Body of pancreas (tissue), 4 donors: ENCODE data around the gene VPS26B.

Source experiments
- POLR2A ChIP-seq, 3 donors: fragments of 450-650 bp; IDR thresholded peaks; one replicate each; pipeline ENCODE4 v1.6.1; 2016; ENCODE audit warnings: antibody characterized with exemption in 3 of 3, mild to moderate bottlenecking in 2 of 3
- TF ChIP-seq, protein P1 (sequence below), 7 experiments: fragments of 450-650 bp in 4 of 7; fragments of 200-600 bp in 3 of 7; sonication (generic) in 3 of 7; IDR thresholded peaks; one replicate each; pipeline ENCODE4 v1.5.1; 2016 to 2019; ENCODE audit warnings: antibody characterized with exemption in 7 of 7

DNA sequence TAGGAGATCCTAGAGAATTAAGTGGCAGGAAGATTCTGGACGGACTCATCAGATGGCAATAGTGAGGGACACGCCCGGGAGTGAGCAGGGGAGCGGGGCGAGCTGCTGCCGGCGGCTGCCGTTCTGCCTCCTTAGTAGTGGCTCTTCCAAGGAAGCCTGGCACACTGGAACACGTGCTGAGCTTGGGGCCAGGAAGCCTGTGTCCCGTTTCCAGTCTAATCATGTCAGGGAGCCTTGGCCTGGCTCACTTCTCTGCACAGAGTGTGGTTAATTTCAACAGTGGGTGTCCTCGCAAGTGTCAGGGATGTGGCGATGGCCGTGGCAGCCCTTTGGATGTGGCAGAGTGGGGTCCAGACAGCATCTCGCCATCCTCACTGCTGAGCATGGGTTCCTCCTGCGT is 68.2 kb downstream of the VPS26B start:
- TF ChIP-seq POLR2A (IDR thresholded peaks at IDR 0.05), result no peak
- TF ChIP-seq, protein P1, sequence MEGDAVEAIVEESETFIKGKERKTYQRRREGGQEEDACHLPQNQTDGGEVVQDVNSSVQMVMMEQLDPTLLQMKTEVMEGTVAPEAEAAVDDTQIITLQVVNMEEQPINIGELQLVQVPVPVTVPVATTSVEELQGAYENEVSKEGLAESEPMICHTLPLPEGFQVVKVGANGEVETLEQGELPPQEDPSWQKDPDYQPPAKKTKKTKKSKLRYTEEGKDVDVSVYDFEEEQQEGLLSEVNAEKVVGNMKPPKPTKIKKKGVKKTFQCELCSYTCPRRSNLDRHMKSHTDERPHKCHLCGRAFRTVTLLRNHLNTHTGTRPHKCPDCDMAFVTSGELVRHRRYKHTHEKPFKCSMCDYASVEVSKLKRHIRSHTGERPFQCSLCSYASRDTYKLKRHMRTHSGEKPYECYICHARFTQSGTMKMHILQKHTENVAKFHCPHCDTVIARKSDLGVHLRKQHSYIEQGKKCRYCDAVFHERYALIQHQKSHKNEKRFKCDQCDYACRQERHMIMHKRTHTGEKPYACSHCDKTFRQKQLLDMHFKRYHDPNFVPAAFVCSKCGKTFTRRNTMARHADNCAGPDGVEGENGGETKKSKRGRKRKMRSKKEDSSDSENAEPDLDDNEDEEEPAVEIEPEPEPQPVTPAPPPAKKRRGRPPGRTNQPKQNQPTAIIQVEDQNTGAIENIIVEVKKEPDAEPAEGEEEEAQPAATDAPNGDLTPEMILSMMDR (IDR thresholded peaks at IDR 0.05), result no peak
